GM18511 (cell line): ENCODE measurements around the gene SMIM8.

Source experiments
- ATAC-seq: cut with Tn5 transposase; IDR thresholded peaks from one replicate; pipeline ENCODE4 v1.9.1; 2021; ENCODE audit warnings: mild to moderate bottlenecking, moderate library complexity; ENCODE audit not compliant: unreplicated experiment

Gene SMIM8

GRCh38 chr6:87384038-87384437 is 61.6 kb downstream of the SMIM8 start:
- no peak for ATAC-seq

- ATAC-seq: no peak
Observed at GRCh38 chr6:87384449-87384848, 62.1 kb downstream of the SMIM8 start.

GRCh38 chr6:87391334-87391733 is 68.9 kb downstream of the SMIM8 start:
- peak; percentile 58 for ATAC-seq
